H1 (cell line): ENCODE results near the gene CPLX1. TPM values are rescaled to one million over a fixed set of nuclear protein-coding genes. Genes with fewer than 3 reads are reported as not detected.

ENCODE experiments used
- JUN ChIP-seq: IDR thresholded peaks from 2 replicates; pipeline ENCODE4 v1.6.1; 2011; ENCODE audit warnings: low read depth, mild to moderate bottlenecking, improper control_type of control experiment, low read length
- RAD21 ChIP-seq, 2 experiments: IDR thresholded peaks in 1 of 2; conservative IDR thresholded peaks in 1 of 2; 2 replicates each; pipeline ENCODE4 v1.6.1; 2011; ENCODE audit warnings: low read depth in 2 of 2, low read length in 2 of 2, improper control_type of control experiment in 1 of 2, inconsistent platforms in 1 of 2, mild to moderate bottlenecking in 1 of 2, moderate library complexity in 1 of 2
- RXRA ChIP-seq: IDR thresholded peaks from 2 replicates; pipeline ENCODE4 v1.6.1; 2011; ENCODE audit warnings: low read depth, mild to moderate bottlenecking, low read length, moderate library complexity; ENCODE audit not compliant: insufficient read depth
- SRF ChIP-seq: IDR thresholded peaks from 2 replicates; pipeline ENCODE4 v1.6.1; 2011; ENCODE audit warnings: mild to moderate bottlenecking, low read depth, low read length, moderate library complexity
- polyA plus RNA-seq, 7 experiments: library from polyadenylated mRNA; depleted of rRNA in 3 of 7; stranded (reverse) in 5 of 7; unstranded in 2 of 7; fragments of >200 nt in 5 of 7; fragments of 200-250 nt in 2 of 7; gene quantifications; 1 replicate in 5 of 7; 2 replicates in 1 of 7; 4 replicates in 1 of 7; pipeline versions ENCODE4 v1.2.1 to v1.2.3, GENCODE V29; 2011 to 2013; ENCODE audit warnings: missing spikeins in 2 of 7, mixed read lengths in 2 of 7
- total RNA-seq: library from RNA; stranded (reverse); fragmentation: NEBNext Ultra II Directional; extraction: Animal tissue kit (Norgen Biotek cat#: 25700); gene quantifications from 2 replicates; pipeline ENCODE4 v1.2.1, GENCODE V29; 2021
- TF ChIP-seq, protein P1 (sequence below): IDR thresholded peaks from 2 replicates; pipeline ENCODE4 v1.6.1; 2012; ENCODE audit warnings: low read length, inconsistent platforms

CPLX1 gene
- total and polyA plus RNA-seq, 2 of the 8 experiments (the other 6 are each of a cell fraction or from before 2014, with no cell fraction given), result 0.32 to 0.56 TPM

DNA sequence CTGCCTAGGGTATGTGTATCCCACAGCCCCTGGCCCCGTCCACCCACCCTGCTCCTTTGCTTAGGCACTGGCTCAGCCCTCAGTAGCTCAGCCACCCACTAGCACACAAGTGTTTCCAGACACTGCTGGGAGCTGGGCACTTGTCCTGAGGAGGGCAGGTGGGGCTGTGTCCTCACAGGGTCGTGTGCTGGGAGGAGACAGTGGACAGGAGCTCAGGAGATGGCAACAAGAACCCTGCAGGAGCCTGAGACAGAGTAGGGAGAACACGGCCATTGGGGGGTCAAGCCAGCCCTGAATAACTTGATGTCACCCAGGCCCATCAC lies 5.5 kb upstream of the CPLX1 start (continued):
- TF ChIP-seq JUN, result no peak
- no peak for TF ChIP-seq SRF
- TF ChIP-seq RXRA, result no peak
- TF ChIP-seq, protein P1, sequence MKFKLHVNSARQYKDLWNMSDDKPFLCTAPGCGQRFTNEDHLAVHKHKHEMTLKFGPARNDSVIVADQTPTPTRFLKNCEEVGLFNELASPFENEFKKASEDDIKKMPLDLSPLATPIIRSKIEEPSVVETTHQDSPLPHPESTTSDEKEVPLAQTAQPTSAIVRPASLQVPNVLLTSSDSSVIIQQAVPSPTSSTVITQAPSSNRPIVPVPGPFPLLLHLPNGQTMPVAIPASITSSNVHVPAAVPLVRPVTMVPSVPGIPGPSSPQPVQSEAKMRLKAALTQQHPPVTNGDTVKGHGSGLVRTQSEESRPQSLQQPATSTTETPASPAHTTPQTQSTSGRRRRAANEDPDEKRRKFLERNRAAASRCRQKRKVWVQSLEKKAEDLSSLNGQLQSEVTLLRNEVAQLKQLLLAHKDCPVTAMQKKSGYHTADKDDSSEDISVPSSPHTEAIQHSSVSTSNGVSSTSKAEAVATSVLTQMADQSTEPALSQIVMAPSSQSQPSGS, result no peak
- no peak for TF ChIP-seq RAD21 (IDR thresholded peaks at IDR 0.05 in 1 of 2, conservative IDR thresholded peaks at IDR 0.05 in 1 of 2; ENCODE audit: low read depth in 2 of 2, low read length in 2 of 2)
